OCI-LY1 (cell line): Measurements from ENCODE around the gene MAGI2.

Source experiments
- H2AFZ ChIP-seq: fragments of 200-600 bp; sonication (generic), shearing (Covaris generic); 2 replicates; pipeline ENCODE4 v1.6.0; 2014; ENCODE audit warnings: antibody characterized with exemption, mild to moderate bottlenecking, low read length
- H3F3A ChIP-seq: fragments of 200-600 bp; sonication (generic), shearing (Covaris generic); 2 replicates; pipeline ENCODE4 v1.6.0; 2014; ENCODE audit warnings: mild to moderate bottlenecking, antibody characterized with exemption, low read length, moderate library complexity; ENCODE audit not compliant: insufficient read depth
- H3K27ac ChIP-seq: fragments of 200-600 bp; sonication (generic); 2 replicates; pipeline ENCODE4 v1.5.1; 2014; ENCODE audit warnings: low read length, mixed run types, mild to moderate bottlenecking, low read depth; ENCODE audit not compliant: poor library complexity, severe bottlenecking
- H3K27me3 ChIP-seq: fragments of 200-600 bp; sonication (generic); 2 replicates; pipeline ENCODE4 v1.6.0; 2014; ENCODE audit warnings: antibody characterized with exemption, mild to moderate bottlenecking, low read length, moderate library complexity; ENCODE audit not compliant: insufficient read depth
- H3K36me3 ChIP-seq: fragments of 200-600 bp; sonication (generic); 2 replicates; pipeline ENCODE4 v1.6.1; 2014; ENCODE audit warnings: mild to moderate bottlenecking, antibody characterized with exemption, low read length, moderate library complexity, mixed read lengths; ENCODE audit not compliant: insufficient read depth
- H3K4me1 ChIP-seq: fragments of 200-600 bp; sonication (generic); 2 replicates; pipeline ENCODE4 v1.5.1; 2014; ENCODE audit warnings: mild to moderate bottlenecking, low read length, moderate library complexity; ENCODE audit not compliant: insufficient read depth, severe bottlenecking
- H3K4me2 ChIP-seq: fragments of 200-600 bp; sonication (generic), shearing (Covaris generic); 2 replicates; pipeline ENCODE4 v1.6.1; 2014; ENCODE audit warnings: low read length
- H3K4me3 ChIP-seq: fragments of 200-600 bp; sonication (generic); 2 replicates; pipeline ENCODE4 v1.5.1; 2014; ENCODE audit warnings: low read length, low read depth, mild to moderate bottlenecking, mixed read lengths; ENCODE audit not compliant: poor library complexity, severe bottlenecking
- H3K79me2 ChIP-seq: fragments of 200-600 bp; shearing (Covaris generic); 2 replicates; pipeline ENCODE4 v1.6.1; 2016; ENCODE audit warnings: mixed run types, low read length, mixed read lengths; ENCODE audit not compliant: insufficient read depth
- H3K9ac ChIP-seq: fragments of 200-600 bp; sonication (generic), shearing (Covaris generic); 2 replicates; pipeline ENCODE4 v1.6.1; 2014; ENCODE audit warnings: mild to moderate bottlenecking, low read length, mixed read lengths
- H3K9me2 ChIP-seq: fragments of 200-600 bp; sonication (generic), shearing (Covaris generic); 2 replicates; pipeline ENCODE4 v1.6.1; 2014; ENCODE audit warnings: low read depth, mild to moderate bottlenecking, low read length, mixed read lengths
- H3K9me3 ChIP-seq: fragments of 200-600 bp; shearing (Covaris generic); 2 replicates; pipeline ENCODE4 v1.6.1; 2014; ENCODE audit warnings: low read length, mixed read lengths
- H4K20me1 ChIP-seq: fragments of 200-600 bp; sonication (generic), shearing (Covaris generic); 2 replicates; pipeline ENCODE4 v1.6.0; 2016; ENCODE audit warnings: mild to moderate bottlenecking, low read length; ENCODE audit not compliant: insufficient read depth
- EZH2 ChIP-seq: fragments of 200-600 bp; sonication (generic), shearing (Covaris generic); IDR thresholded peaks from 2 replicates; pipeline ENCODE4 v1.8.0; 2017; ENCODE audit warnings: borderline replicate concordance, mixed run types, mild to moderate bottlenecking, antibody characterized with exemption, low read length, moderate library complexity, mixed read lengths
- TF ChIP-seq, protein P1 (sequence below): fragments of 200-600 bp; sonication (generic), shearing (Covaris generic); IDR thresholded peaks from 2 replicates; pipeline ENCODE4 v1.5.1; 2017; ENCODE audit warnings: mild to moderate bottlenecking, antibody characterized with exemption, low read length, moderate library complexity, mixed read lengths

MAGI2 gene

DNA sequence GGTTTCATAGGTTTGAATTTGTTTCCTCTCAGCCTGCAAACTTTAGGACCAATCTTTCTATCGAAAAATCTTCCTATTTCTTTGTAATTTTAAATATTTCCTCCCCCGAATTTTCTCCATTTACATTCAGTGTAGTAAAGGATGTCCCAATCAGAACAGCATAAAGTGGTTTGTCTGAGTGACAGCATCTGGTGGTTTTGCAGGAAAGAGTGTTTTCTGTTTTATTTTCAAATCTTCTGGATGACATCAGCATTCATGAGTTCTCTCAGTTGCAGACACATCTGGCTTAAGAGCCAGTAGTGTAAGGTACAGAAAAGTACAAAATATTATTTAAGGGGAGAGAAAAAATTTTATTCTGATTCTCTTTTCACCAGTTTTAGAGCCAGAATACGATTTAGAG is 1020.0 kb downstream of the MAGI2 start:
- TF ChIP-seq EZH2 = no peak
- TF ChIP-seq, protein P1, sequence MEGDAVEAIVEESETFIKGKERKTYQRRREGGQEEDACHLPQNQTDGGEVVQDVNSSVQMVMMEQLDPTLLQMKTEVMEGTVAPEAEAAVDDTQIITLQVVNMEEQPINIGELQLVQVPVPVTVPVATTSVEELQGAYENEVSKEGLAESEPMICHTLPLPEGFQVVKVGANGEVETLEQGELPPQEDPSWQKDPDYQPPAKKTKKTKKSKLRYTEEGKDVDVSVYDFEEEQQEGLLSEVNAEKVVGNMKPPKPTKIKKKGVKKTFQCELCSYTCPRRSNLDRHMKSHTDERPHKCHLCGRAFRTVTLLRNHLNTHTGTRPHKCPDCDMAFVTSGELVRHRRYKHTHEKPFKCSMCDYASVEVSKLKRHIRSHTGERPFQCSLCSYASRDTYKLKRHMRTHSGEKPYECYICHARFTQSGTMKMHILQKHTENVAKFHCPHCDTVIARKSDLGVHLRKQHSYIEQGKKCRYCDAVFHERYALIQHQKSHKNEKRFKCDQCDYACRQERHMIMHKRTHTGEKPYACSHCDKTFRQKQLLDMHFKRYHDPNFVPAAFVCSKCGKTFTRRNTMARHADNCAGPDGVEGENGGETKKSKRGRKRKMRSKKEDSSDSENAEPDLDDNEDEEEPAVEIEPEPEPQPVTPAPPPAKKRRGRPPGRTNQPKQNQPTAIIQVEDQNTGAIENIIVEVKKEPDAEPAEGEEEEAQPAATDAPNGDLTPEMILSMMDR = no peak

DNA sequence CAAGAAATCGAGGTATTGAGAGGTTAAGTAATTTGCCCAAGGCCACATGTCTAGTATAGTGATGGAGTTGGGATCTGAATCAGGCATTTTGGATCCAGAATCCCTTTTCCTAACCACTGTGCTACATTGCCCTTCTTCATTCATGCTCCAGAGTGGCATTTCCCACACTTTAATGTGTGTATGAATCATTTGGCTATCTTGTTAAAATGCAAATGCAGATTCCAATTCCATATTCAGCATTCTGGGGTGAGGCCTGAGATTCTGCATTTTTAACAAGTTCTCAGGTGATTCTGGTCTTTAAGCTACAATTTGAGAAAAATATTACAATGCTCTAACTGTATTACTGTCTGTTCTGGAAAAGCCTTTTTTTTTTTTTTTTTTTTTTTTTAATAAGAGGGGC is 1023.6 kb downstream of the MAGI2 start:
- Histone ChIP-seq H2AFZ (no peak overlapping the region), H3F3A (no peaks in the 10 kb centered on the region), H3K79me2 (no peaks in the 10 kb centered on the region), H3K36me3 (no peaks in the 10 kb centered on the region), H3K4me3 (no peak overlapping the region), H3K4me2 (no peak overlapping the region), H3K9ac (no peak overlapping the region), H3K27ac (no peak overlapping the region), H3K9me3 (no peaks in the 10 kb centered on the region), H4K20me1 (no peaks in the 10 kb centered on the region), H3K27me3 (no peaks in the 10 kb centered on the region), H3K4me1 (no peaks in the 10 kb centered on the region), H3K9me2 (no peaks in the 10 kb centered on the region)
- TF ChIP-seq EZH2 = no peak
- TF ChIP-seq, protein P1 = no peak

More for the DNA sequence above, 1020.0 kb downstream of the MAGI2 start:
- Histone ChIP-seq H3K79me2 (no peaks in the 10 kb centered on the region), H4K20me1 (no peaks in the 10 kb centered on the region), H3K36me3 (no peaks in the 10 kb centered on the region), H3K9me3 (no peaks in the 10 kb centered on the region), H3K4me2 (no peak overlapping the region), H3K4me3 (no peak overlapping the region), H3K4me1 (no peaks in the 10 kb centered on the region), H2AFZ (no peak overlapping the region), H3K27ac (no peak overlapping the region), H3K27me3 (no peaks in the 10 kb centered on the region), H3K9me2 (no peaks in the 10 kb centered on the region), H3F3A (no peaks in the 10 kb centered on the region), H3K9ac (no peak overlapping the region)

DNA sequence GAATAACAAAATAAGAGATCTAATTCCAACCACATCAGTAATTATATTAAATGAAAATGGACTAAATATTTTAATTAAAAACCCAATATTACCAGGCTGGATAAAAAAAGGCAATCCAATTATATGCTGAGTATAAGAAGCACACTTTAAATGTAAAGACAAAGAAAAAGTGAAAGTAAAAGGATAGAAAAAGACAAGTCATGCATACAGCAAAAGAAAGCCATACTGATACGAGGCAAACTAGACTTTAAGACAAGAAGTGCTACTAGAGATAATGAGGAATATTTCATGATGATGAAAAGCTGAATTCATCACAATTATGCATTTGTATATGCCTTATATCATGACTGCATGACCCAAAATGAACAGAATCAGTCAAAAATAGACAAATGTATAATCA is 1026.3 kb downstream of the MAGI2 start:
- H3F3A ChIP-seq = no peaks in the 10 kb centered on the region

More for the DNA sequence above, 1026.3 kb downstream of the MAGI2 start:
- H3K4me2 ChIP-seq = no peak overlapping the region
- no peak overlapping the region for H2AFZ ChIP-seq
- H3K4me3 ChIP-seq = no peak overlapping the region
- no peak for TF ChIP-seq EZH2
- TF ChIP-seq, protein P1 = no peak
- H3K27ac ChIP-seq = no peak overlapping the region
- no peaks in the 10 kb centered on the region for H4K20me1 ChIP-seq
- H3K27me3 ChIP-seq = no peaks in the 10 kb centered on the region
- no peaks in the 10 kb centered on the region for H3K4me1 ChIP-seq
- H3K79me2 ChIP-seq = no peaks in the 10 kb centered on the region
- no peaks in the 10 kb centered on the region for H3K9me3 ChIP-seq
- no peaks in the 10 kb centered on the region for H3K9me2 ChIP-seq
- no peaks in the 10 kb centered on the region for H3K36me3 ChIP-seq
- no peak overlapping the region for H3K9ac ChIP-seq
